Liver (tissue), 3 donors: ENCODE measurements around the gene LDHD.

Experiments used
- CTCF ChIP-seq: fragments of 150-350 bp; IDR thresholded peaks from 2 replicates; pipeline ENCODE4 v1.5.1; 2017; ENCODE audit warnings: improper control_type of control experiment, low read depth, low read length; ENCODE audit not compliant: missing input control
- HNF4A ChIP-seq, 2 donors: conservative IDR thresholded peaks; 2 replicates each; pipeline ENCODE4 v1.6.1; 2016; ENCODE audit warnings: antibody characterized with exemption in 2 of 2, mild to moderate bottlenecking in 2 of 2
- RAD21 ChIP-seq, 2 donors: IDR thresholded peaks; 2 replicates each; pipeline ENCODE4 v1.6.1; 2016; ENCODE audit warnings: antibody characterized with exemption in 2 of 2, mild to moderate bottlenecking in 2 of 2
- TF ChIP-seq, protein P1 (sequence below): IDR thresholded peaks from 2 replicates; pipeline ENCODE4 v1.6.1; 2016; ENCODE audit warnings: antibody characterized with exemption
- donor health status: healthy.
- donor health status: healthy.

DNA sequence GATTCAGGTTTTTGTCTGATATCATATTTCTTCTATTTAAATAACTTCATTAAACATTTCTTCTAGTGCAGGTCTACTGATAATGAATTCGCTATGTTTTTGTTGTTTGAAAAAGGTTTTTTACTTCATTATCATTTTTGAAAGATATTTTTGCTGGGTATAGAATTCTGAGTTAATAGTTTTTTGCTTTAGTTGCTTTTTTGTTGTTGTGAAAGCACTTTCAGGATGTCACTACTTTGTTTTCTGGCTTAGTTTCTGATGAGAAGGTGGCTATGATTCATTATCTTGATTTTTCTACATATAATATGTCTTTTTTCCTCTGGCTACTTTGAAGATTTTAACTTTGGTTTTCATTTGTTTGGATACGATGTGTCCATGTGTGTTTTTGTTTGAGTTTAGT is 35.2 kb upstream of the LDHD start:
- TF ChIP-seq HNF4A (conservative IDR thresholded peaks at IDR 0.05) (no peak), CTCF (no peak), RAD21 (IDR thresholded peaks at IDR 0.05) (no peak)
- TF ChIP-seq, protein P1, sequence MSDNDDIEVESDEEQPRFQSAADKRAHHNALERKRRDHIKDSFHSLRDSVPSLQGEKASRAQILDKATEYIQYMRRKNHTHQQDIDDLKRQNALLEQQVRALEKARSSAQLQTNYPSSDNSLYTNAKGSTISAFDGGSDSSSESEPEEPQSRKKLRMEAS, result no peak
